Ovary (tissue), 9 donors: ENCODE results near the gene SRGAP2B. TPM values are rescaled to one million over a fixed set of nuclear protein-coding genes. Genes with fewer than 3 reads are reported as not detected.
"Not testable (repeated sequence)": the region's sequence is repeated elsewhere in the genome, so short reads cannot be mapped to it uniquely, and the experiment has no call there.

Experiments used
- DNase-seq, 5 donors: peaks; one replicate each; pipeline ENCODE4 v3.0.0-alpha.2; 2019 to 2020
- H3K27ac ChIP-seq, 2 donors: fragments of 200-600 bp; one replicate each; pipeline versions ENCODE4 v1.5.1 to v1.8.0; 2019 to 2022
- H3K27me3 ChIP-seq: fragments of 200-600 bp; one replicate; pipeline ENCODE4 v1.8.0; 2022
- H3K36me3 ChIP-seq: fragments of 200-600 bp; sonication (generic); one replicate; pipeline ENCODE4 v1.5.1; 2019
- H3K4me1 ChIP-seq: one replicate; pipeline ENCODE4 v1.8.1; 2013; ENCODE audit warnings: mild to moderate bottlenecking, moderate library complexity; ENCODE audit not compliant: insufficient read depth
- H3K4me3 ChIP-seq: fragments of 200-600 bp; sonication (generic); one replicate; pipeline ENCODE4 v1.5.1; 2017
- H3K9me3 ChIP-seq, 2 donors: fragments of 200-600 bp in 1 of 2; sonication (generic) in 1 of 2; one replicate each; pipeline versions ENCODE4 v1.5.1 to v1.8.1; 2013 to 2019; ENCODE audit warnings: mild to moderate bottlenecking in 1 of 2, moderate library complexity in 1 of 2
- WGBS, 3 donors: extraction: QIAGEN DNeasy Blood & Tissue Kit in 1 of 3; methylation state at CpG; one replicate each; pipeline versions ENCODE4 v1.1.5 to v1.1.7; 2013 to 2017; 5-methylcytosine and 5-hydroxymethylcytosine counted together
- intact Hi-C, 4 donors: fragments of 100-400 bp; cut with DNase I; formaldehyde crosslinking; loops; one replicate each; pipeline versions ENCODE4 v1.11.0 to v1.15.1; 2022 to 2023
- polyA plus RNA-seq, 2 donors: library from polyadenylated mRNA; stranded (reverse); fragments of 200-250 nt in 1 of 2; fragments of 350-450 nt in 1 of 2; fragmentation: Illumina TruSeq in 1 of 2; extraction: RNeasy Lipid Tissue Mini Kit (QIAGEN cat#74804) in 1 of 2; gene quantifications; one replicate each; pipeline ENCODE4 v1.2.3, GENCODE V29; 2013 to 2014
- total RNA-seq, 7 donors: library from RNA; depleted of rRNA in 2 of 7; stranded (reverse); fragments of >200 nt in 2 of 7; fragmentation: NEBNext Ultra II Directional in 3 of 7; extraction: Animal tissue kit (Norgen Biotek cat#: 25700) in 3 of 7; gene quantifications; one replicate each; pipeline versions ENCODE4 v1.1.0 to v1.2.4, GENCODE V29; 2016 to 2023
- donor health status: DM: no; HTN: no; CAD: no; lungs with moderate emphysema.
- donor health status: DM: no; HTN: no; CAD: no.
- donor health status: Bipolar disorder and iron deficiency.
- donor health status: DM: yes; HTN: yes; CAD: no.
- donor health status: DM: no; HTN: no; CAD: no.
- donor health status: DM: yes; HTN: yes; CAD: no.

SRGAP2B gene
- total and polyA plus RNA-seq, 9 donors = 13.9 to 45.2 (median 23.8) TPM

- H3K27me3 ChIP-seq, H3K9me3 ChIP-seq, intact Hi-C loops, H3K4me1 ChIP-seq, H3K36me3 ChIP-seq, DNase-seq, H3K27ac ChIP-seq, H3K4me3 ChIP-seq: not testable (repeated sequence)
- no CpG with 5 or more reads among the region's 2 CpGs for WGBS, 3 donors
These were observed 146.7 kb downstream of the SRGAP2B start for GRCh38 chr1:144948390-144948789.

DNA sequence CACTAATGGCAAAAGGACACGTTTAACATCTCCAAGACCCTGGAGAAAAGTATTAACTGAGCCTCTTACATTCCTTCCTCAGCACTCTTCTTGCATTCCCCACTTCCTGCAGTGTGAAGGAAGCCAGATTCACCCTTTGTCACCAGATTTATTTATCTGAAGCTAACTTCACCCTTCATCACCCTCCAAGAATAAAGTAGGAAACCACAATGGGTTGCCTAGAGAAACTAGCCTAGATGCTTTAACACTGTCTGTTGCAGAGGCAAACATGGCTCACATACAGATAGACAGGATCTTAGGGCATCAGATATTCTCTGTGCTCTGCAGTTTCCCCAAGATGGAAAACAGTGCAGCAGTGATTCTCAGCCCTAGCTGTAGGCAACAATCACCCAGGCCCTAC is 147.6 kb downstream of the SRGAP2B start:
- H3K4me1 ChIP-seq, DNase-seq, H3K27ac ChIP-seq, H3K4me3 ChIP-seq, intact Hi-C loops, H3K36me3 ChIP-seq, H3K9me3 ChIP-seq, H3K27me3 ChIP-seq: not testable (repeated sequence)
- 67 to 73% (median 69%) methylated on average over 1 of the region's 1 CpG for WGBS, 3 donors

DNA sequence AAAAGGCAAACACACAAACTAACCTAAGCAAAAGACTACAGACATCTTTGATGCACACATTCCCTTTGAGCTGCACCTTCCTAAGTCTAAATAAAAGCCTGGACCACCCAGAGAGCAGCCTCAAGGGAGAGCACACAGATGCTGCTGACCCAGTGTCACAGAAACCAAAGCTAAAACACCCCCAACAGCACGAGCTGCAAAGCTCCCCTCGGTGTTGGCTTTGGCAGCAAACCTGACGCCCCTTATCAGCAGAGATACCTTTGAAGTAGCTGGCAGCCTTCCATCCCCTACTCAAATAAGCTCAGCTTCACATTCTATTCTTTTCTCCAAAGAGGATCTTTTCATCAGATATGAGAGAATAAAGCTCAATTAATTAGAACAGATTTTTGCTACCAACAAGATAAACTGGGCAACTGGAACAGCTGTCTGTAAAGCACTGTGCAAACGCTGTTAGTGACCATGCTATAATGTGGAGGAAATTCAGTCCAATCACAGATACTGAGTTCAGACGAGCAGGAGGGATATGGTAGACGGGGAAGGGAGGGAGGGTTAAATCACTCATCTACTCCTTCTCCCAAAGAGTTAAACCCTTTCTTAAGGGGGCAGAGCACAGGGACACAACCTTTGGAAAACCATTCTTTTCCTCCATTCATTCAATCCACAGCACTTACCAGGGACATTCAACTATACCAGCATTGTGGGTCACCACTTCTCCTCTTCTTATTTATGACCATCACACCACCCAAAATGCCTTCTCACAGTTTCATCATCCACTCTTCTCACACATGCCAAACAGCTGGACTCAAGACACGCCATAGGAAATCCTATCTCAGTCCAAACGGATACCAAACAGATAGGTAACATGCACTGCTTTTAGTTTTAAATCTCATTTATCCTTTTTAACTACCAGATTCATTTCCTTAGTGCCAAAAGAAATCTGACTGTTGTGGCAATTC is 148.3 kb downstream of the SRGAP2B start:
- WGBS, 3 donors = no CpG with 5 or more reads among the region's 8 CpGs
- not testable (repeated sequence) for H3K9me3 ChIP-seq, H3K4me3 ChIP-seq

DNA sequence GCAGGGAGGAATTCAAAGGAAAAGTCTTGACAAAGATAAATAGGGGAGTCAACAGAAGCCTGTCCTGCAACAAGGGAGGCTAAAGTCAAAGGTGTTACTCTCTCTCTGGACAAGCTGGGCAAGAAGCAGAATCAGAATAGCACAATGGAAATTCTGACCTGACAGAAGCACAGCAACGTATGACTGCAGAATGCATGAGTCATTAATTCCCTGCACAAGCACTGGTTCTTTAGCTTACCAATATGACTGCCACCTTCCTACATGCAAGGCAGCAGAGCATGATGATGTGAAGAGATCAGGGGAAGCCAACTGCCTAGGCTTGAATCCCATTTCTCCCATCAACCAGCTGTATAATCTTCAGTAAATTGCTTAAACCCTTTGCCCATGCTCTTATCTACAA is 153.4 kb downstream of the SRGAP2B start:
- intact Hi-C loops = not testable (repeated sequence)
- WGBS, 3 donors = no CpG with 5 or more reads among the region's 1 CpG

More for the DNA sequence above, 148.3 kb downstream of the SRGAP2B start:
- H3K27me3 ChIP-seq, H3K36me3 ChIP-seq, H3K4me1 ChIP-seq, intact Hi-C loops, H3K27ac ChIP-seq, DNase-seq: not testable (repeated sequence)

GRCh38 chr1:144940054-144940453 is 155.1 kb downstream of the SRGAP2B start:
- no CpG with 5 or more reads among the region's 2 CpGs for WGBS, 3 donors

More for the DNA sequence above, 153.4 kb downstream of the SRGAP2B start:
- not testable (repeated sequence) for H3K27ac ChIP-seq, H3K4me1 ChIP-seq, DNase-seq, H3K9me3 ChIP-seq, H3K36me3 ChIP-seq, H3K27me3 ChIP-seq, H3K4me3 ChIP-seq

GRCh38 chr1:144938627-144939026 is 156.5 kb downstream of the SRGAP2B start:
- H3K27ac ChIP-seq, H3K4me1 ChIP-seq, H3K36me3 ChIP-seq, H3K4me3 ChIP-seq, H3K9me3 ChIP-seq, DNase-seq, H3K27me3 ChIP-seq, intact Hi-C loops: not testable (repeated sequence)

More at GRCh38 chr1:144940054-144940453, 155.1 kb downstream of the SRGAP2B start:
- H3K27me3 ChIP-seq, H3K27ac ChIP-seq, H3K9me3 ChIP-seq, H3K4me1 ChIP-seq, H3K4me3 ChIP-seq, DNase-seq, H3K36me3 ChIP-seq, intact Hi-C loops: not testable (repeated sequence)

GRCh38 chr1:144936186-144936732 is 158.9 kb downstream of the SRGAP2B start:
- H3K4me3 ChIP-seq, H3K4me1 ChIP-seq, H3K27me3 ChIP-seq, DNase-seq, intact Hi-C loops, H3K27ac ChIP-seq, H3K36me3 ChIP-seq, H3K9me3 ChIP-seq: not testable (repeated sequence)
- WGBS, 3 donors = 83 to 100% (median 90%) methylated on average over 1 of the region's 4 CpGs

DNA sequence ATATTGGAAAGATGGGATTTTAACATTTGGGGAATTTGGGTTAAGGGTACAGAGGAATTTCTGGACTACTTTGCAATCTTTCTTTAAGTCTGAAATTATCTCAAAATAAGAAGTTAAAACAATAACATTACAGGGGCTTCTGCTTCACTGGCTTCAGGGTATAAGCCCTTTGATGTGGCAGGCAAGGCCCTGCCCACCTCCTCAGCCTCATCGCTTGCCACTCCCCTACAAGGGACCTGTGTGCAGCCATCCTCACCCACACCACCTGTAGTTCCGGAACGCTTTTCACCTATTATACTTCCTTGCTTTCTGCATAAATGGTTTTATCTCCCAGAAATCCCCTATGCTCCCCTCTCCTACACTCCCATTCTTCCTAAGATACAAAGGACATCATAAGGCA is 159.8 kb downstream of the SRGAP2B start:
- H3K4me1 ChIP-seq, H3K27ac ChIP-seq, H3K27me3 ChIP-seq, intact Hi-C loops, DNase-seq, H3K4me3 ChIP-seq, H3K9me3 ChIP-seq, H3K36me3 ChIP-seq: not testable (repeated sequence)
- WGBS, 3 donors = no CpG with 5 or more reads among the region's 3 CpGs

GRCh38 chr1:144933014-144933413 is 162.1 kb downstream of the SRGAP2B start:
- intact Hi-C loops, H3K4me1 ChIP-seq, DNase-seq, H3K9me3 ChIP-seq, H3K27ac ChIP-seq, H3K4me3 ChIP-seq, H3K36me3 ChIP-seq, H3K27me3 ChIP-seq: not testable (repeated sequence)
- WGBS, 3 donors = 88 to 100% (median 96%) methylated on average over 2 to 5 of the region's 5 CpGs

DNA sequence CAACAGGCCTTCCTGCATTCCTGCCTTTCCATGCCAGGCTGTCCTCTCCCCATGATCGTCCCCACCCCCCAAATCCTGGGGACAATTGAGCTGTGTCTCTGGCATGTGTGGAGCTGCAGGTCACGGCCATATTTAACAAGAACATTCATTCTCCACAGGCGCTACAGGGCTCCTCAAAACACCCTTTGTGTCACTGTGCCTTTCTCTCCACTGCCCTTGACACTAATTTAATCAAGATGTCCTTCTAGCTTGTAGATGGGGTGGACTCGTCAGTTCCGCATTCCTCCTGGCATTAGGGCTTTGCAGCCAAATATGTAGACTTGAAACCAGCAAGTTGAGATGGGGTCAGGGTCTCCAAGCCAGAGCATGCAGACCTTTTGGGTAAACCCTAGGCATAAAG is 163.0 kb downstream of the SRGAP2B start:
- H3K9me3 ChIP-seq, DNase-seq, H3K27ac ChIP-seq, H3K4me3 ChIP-seq, H3K4me1 ChIP-seq, H3K36me3 ChIP-seq, intact Hi-C loops, H3K27me3 ChIP-seq: not testable (repeated sequence)
- WGBS, 3 donors = 77 to 89% (median 88%) methylated on average over 3 to 5 of the region's 5 CpGs

DNA sequence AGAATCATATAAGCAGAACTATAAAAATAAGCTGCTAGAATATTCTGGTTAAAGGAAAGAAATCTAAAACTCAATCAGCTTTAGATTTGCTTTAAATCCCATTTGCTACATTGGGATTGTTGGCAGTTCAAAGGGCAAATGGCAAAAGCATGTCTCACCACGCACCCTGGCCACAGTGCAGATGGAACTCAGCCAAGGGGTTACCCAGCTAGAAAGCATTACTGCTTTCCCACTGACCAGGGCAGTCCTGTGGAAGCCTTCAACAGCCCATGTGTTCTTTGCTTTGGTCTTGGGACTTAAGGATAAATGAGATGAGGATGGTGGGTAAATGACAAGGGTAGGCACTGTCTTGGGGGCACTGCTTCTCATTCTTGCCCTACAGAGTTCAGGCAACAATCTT is 163.6 kb downstream of the SRGAP2B start:
- H3K27me3 ChIP-seq, H3K27ac ChIP-seq, H3K36me3 ChIP-seq, H3K9me3 ChIP-seq, intact Hi-C loops, H3K4me3 ChIP-seq, H3K4me1 ChIP-seq, DNase-seq: not testable (repeated sequence)
- 71 to 83% (median 76%) methylated on average over 1 of the region's 1 CpG for WGBS, 3 donors
